Measurements from ENCODE around the gene TCEA3. TPM values are rescaled to one million over a fixed set of nuclear protein-coding genes. Genes with fewer than 3 reads are reported as not detected.

Gene TCEA3
- 10 to 100 TPM; 10.5 to 19.2 TPM for total RNA-seq

DNA sequence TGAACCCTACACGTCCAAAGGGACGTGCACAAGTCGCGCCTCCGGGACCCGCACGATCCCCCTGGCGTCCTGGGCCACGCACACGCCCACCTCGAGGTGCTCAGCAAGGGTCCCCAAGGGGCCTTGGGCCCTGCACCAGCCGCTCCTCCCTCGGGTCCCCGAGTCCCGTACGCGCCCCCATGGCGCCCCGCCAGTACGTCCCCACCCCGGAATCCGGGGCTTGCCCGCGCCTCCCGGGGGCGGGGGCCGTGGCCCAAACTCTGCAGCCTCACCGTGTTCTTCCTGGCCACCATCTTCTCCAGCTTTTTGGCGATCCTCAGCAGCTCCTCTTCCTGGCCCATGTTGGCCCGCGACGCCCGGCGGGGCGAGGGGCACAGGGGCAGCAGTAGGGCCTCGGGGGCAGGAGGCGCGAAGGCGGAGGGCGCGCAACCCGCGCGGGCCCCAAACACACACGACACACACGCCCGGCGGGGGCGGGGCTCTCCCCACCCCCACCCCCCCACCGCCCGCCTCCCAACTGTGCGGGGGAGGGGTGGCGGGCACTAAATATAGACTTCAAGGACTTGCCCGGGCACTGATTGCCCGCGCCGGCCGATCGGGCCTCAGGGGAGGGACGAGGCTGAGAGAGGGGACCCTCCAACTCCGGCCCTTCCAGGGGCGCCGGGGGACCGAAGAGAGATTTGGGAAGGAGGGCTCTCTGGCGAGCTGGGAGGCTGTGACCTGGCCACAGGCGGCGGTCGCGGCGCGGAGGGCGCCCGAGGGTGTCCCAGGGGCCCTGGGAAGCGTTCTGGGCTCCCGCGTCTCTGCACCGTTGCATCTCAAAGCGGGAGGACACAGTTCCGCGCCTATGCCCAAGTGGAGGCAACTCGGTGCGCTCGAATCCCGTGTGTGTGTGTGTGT is at the start of gene TCEA3:
TSS of gene TCEA3 (minus strand) at position 456 of the 900 bp plus-strand sequence. CDS start at position 341, 115 bp downstream.
- H3K27ac Mint-ChIP-seq = peak within 1 kb of the TSS in 1 of 2 donors; percentile 57
- peaks cover 0 to 5% of the 10 kb centered on the region in 2 donors for H3K36me3 Mint-ChIP-seq
- H3K9me3 Mint-ChIP-seq = no peaks in the 10 kb centered on the region
- peak; percentile 29 to 57 for DNase-seq (ENCODE audit: low spot score in 2 of 2)
- peak; percentile 41 to 53 for ATAC-seq

DNA sequence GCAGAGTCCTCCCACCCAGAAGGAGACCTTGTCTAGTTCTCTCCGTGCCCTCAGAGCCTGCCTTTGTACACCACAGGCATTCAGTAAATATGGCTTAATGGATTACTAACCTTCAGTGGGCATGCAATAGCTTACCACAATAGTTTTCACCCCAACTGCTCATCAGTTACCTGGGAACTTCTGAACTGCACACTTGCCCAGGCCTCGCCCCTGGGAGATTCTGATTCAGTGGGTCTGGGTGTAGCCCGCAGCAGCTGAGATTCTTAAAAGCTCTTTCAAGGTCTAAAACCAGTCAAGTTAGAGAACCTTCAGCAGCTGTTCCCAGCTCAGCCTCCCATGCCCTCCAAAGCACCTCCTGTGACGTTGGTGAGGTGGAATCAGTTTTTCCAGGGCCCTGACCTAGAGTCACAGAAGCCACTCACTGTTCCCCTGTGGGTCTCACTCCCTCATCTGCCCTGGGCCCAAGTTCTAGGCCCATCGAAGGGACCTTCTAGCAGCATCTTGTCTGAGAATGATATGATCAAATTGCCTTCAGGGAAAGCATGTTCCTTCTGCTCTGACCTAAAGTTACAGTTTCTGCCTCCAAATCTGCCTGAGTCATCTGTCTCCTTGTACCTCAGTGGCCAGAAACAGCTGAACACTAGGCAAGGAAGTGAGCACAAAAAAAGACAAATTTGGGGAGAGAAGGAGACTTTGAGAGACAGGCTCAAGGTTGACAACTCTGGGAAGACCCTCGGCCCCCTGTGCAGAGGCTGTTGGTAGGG is 48.7 kb upstream of the TCEA3 start:
- ATAC-seq (no peak), DNase-seq (ENCODE audit: low spot score in 2 of 2) (no peak)
- H3K27ac Mint-ChIP-seq = no peak overlapping the region
- no peaks in the 10 kb centered on the region for H3K9me3 Mint-ChIP-seq
- H3K36me3 Mint-ChIP-seq = no peaks in the 10 kb centered on the region

DNA sequence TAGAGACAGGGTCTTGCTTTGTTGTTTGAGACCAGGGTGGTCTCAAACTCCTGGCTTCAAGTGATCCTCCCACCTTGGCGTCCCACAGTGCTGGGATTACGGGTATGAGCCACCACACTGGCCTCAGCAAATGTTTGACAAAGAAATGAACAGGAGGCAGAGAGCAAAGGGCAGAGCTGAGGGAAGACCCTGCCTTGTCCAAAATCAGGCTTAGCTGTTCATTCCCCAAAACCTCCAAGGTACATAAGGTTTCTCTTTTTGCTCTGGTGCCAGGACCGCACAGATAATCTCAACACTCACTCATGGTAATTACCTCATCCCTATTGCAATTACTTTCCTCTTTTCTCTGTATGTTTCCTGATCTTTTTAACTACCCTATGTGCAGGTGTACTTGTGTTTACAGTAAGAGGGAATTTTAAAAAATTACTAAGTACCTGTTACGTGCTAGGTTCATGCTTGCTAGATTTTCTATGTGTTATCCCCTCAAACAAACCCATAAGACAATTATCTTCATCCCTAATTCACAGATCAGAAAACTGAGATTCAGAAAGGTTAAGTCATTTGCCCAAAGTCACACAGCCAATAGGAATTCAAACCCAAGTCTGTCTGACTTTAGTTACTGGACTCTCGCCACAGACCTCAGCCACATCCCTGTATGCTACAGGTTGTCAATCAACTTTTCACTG is 47.9 kb upstream of the TCEA3 start:
- Mint-ChIP-seq H3K27ac (no peak overlapping the region), H3K36me3 (no peaks in the 10 kb centered on the region), H3K9me3 (no peaks in the 10 kb centered on the region)
- ATAC-seq = no peak
- DNase-seq (ENCODE audit: low spot score in 2 of 2) = no peak

DNA sequence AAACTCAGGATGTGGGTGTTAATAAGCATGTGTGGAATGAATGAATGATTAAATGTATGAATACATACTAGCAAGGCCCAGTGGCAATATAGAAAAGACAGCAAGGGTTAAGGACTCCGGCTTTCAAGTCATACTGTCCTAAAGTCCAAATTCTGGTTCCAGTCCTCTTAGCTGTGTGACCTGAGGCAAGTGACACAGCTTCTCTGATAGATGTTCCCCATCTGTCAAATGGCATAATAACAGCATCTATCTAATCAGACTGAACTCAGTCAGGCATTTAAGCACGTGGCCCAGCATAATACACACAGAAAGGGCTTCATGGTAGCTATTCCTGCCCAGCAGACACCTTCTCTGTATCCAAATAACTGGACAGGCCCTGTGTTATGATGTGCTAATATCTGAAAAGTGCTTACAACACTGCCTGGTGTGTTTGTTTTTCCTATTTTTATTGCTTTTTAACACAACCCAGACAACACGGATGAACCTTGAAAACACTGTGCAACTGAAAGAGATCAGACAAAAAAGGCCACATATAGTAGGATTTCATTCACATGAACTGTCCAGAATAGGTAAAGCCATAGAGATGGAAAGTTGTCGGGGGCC is 47.0 kb upstream of the TCEA3 start:
- H3K27ac Mint-ChIP-seq = no peak overlapping the region
- no peaks in the 10 kb centered on the region for H3K36me3 Mint-ChIP-seq
- no peaks in the 10 kb centered on the region for H3K9me3 Mint-ChIP-seq
- DNase-seq (ENCODE audit: low spot score in 2 of 2) = no peak
- no peak for ATAC-seq

DNA sequence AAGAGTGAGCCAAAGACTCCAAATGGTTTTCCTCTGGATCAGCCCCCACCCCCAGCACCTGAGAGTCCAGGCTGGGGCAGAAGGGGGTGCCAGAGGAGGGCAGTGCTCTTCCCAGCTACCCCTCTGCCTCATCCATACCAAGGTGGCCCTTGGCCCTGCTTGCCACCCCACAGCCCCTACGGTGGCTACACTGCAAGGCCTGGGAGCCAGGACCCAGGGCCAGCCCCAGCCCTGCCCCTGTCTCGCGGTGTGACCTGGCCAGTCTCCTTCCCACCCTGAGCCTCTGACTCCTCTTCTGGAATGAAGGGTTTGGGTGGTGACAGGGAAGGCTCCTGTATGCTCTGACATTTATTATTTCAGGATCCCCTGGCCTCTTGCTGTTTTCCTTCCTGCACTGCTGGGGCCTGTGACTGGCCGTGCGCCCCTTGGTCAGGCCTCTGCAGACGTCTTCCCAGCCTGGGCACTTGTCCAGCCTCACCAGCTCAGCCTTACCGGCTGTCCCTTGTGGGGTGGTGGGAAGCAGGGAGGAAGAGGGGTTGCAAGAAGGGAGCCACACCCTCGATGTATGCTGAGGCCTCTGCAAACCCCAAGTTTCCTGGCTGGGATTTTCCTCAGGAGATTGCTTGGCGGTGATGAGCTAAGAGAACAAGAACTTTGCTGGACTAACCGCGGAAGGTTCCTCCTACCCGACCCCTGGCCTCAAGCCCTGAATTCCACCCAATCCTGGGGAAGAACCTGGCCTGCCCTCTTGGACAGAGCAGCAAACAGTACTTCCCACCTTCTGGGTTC is 45.9 kb upstream of the TCEA3 start:
- no peaks in the 10 kb centered on the region for H3K36me3 Mint-ChIP-seq
- DNase-seq (ENCODE audit: low spot score in 2 of 2) (no peak), ATAC-seq (no peak)
- no peaks in the 10 kb centered on the region for H3K9me3 Mint-ChIP-seq
- H3K27ac Mint-ChIP-seq = peak overlapping the region in 1 of 2 donors; percentile 49

DNA sequence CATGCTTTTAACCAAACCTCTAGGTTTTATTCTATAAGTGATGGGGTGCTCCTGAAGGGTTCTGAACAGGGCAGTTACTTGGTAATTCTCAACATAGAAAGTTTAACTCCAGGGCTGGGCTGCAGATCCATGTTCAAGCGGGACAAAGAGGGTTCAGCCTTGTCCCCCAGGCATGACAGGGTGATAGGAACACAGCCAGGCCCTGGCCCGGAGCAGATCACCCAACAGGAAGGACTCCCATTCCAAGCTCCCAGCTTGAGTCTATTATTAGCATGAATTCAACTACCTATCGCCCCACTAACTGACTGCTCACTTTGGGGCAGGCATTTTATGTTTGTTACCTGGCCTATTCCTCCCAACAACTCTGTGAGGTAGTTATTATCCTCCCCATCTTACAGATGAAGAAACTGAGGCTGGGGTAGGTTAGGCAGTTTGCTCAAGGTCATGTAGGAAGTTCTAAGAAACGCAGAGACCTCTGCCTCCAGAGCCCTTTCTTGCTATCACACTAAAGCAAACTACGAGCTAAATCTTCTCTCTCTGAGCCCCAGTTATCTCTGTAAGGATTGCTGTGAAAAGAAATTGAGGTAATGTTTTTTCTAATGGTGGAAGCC is 44.9 kb upstream of the TCEA3 start:
- no peaks in the 10 kb centered on the region for H3K9me3 Mint-ChIP-seq
- no peak overlapping the region for H3K27ac Mint-ChIP-seq
- DNase-seq (ENCODE audit: low spot score in 2 of 2) = no peak
- H3K36me3 Mint-ChIP-seq = no peaks in the 10 kb centered on the region
- ATAC-seq = no peak

DNA sequence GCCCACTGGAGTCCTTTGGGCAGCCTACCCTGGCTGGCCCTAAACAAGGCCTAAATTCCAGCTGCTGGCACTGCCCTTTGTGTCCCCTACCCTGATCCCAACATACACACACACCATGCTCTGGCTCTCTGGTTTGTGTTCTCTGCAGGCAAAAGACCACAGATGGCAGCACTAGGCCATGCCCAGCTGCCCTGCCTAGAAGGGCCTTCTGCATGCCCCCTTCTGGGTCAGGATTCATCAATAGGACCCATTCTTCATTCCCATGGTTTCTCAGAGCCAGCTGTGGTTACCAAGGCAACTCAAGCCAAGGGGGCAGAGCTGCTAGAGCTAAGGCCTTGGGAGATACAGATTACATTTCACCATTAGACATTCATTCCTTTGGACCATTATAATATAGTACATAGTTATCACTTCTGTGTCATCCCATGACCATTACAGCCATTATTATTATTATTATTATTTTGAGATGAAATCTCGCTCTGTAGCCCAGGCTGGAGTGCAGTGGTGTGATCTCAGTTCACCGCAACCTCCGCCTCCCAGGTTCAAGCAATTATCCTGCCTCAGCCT is 42.0 kb upstream of the TCEA3 start:
- ATAC-seq = no peak
- no peak for DNase-seq (ENCODE audit: low spot score in 2 of 2)
- H3K9me3 Mint-ChIP-seq = no peaks in the 10 kb centered on the region
- no peaks in the 10 kb centered on the region for H3K36me3 Mint-ChIP-seq
- H3K27ac Mint-ChIP-seq = no peak overlapping the region

DNA sequence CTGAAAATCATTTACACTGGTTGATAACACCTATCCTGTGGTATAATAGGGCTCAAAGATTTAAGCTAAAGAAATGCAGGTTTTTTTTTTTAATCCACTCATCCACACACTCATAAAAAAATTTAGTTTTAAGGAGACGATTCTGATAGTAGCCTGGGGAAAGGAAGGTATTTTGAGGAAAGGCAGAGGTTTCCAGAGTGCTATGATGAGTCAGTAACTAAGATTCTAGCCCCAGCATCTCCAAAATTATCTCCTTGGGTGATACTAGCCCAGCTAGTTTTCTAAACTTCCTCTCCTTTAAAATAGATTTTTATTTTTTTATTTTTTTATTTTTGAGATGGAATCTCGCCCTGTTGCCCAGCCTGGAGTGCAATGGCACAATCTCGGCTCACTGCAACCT is 38.7 kb upstream of the TCEA3 start:
- no peaks in the 10 kb centered on the region for H3K9me3 Mint-ChIP-seq
- no peaks in the 10 kb centered on the region for H3K36me3 Mint-ChIP-seq
- DNase-seq (ENCODE audit: low spot score in 2 of 2) = no peak
- no peak for ATAC-seq
- H3K27ac Mint-ChIP-seq = no peak overlapping the region

DNA sequence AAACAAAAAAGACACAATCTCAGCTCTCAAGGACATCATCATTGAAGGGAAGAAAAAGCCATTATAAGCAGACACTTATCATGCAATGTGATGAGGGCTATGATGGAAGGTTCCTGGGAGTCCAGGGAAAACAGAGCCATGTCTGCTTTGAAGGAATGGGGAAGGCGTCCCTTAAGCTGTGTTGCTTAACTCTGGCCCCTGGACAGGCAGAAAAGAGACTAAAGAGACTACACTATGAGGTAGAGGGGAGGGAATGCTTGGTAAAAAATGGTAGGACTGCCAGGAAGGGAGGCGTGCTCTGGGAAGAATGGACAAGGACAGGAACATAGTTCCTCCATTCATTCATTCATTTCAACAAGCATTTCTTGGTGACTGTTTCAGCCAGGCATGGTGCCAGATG is 38.2 kb upstream of the TCEA3 start:
- ATAC-seq (no peak), DNase-seq (ENCODE audit: low spot score in 2 of 2) (no peak)
- no peak overlapping the region for H3K27ac Mint-ChIP-seq
- H3K9me3 Mint-ChIP-seq = no peaks in the 10 kb centered on the region
- H3K36me3 Mint-ChIP-seq = no peaks in the 10 kb centered on the region

DNA sequence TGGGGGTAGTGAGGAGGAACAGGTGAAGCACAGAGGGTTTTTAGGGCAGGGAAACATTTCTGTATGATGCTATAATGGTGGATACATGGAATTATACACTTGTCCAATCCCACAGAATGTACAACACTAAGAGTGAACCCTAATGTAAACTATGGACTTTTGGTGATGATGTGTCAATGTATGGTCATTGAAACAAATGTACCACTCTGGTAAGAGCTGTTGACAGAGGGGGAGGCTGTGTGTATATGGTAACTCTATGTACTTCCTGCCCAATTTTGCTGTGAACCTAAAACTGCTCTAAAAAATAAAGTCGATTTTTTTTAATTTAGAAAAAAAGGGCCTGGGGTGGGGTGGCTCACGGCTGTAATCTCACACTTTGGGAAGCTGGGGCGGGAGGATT is 36.5 kb upstream of the TCEA3 start:
- DNase-seq (ENCODE audit: low spot score in 2 of 2) (no peak), ATAC-seq (no peak)
- no peak overlapping the region for H3K27ac Mint-ChIP-seq
- H3K9me3 Mint-ChIP-seq = no peaks in the 10 kb centered on the region
- H3K36me3 Mint-ChIP-seq = no peaks in the 10 kb centered on the region

DNA sequence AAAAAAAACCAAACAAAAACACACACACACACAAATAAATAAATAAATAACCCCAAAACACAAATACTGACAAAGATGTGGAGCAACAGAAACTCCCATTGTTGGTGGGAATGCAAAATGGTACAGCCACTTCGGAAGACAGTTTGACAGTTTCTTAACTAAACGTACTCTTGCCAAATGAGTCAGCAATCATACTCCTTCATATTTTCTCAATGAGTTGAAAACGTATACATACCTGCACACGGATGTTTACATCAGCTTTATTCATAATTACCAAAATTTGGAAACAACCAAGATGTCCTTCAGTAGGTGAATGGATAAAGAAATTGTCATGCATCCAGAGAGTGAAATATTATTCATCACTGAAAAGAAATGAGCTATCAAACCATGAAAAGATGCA is 36.0 kb upstream of the TCEA3 start:
- no peaks in the 10 kb centered on the region for H3K36me3 Mint-ChIP-seq
- H3K9me3 Mint-ChIP-seq = no peaks in the 10 kb centered on the region
- H3K27ac Mint-ChIP-seq = no peak overlapping the region
- no peak for DNase-seq (ENCODE audit: low spot score in 2 of 2)
- ATAC-seq = no peak

DNA sequence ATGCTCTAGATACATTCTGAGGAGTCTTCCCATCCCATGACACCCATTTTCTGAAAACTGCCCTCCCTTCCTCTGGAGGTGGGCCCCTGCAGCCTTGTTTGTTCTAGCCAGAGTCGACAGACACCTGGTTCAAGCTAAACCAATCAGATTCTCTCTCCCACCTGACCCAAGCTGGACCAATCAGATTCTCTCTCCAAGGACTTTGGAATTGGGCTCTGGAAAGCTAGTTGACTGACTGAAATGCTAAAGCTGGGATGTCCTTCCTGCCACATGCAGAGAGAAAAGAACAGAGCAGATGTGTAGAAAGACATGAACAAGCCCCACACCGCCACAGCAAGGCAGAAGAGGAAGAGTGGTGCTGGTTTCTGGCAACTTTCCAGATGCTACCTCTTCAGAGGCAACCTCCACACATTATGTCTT is 34.8 kb upstream of the TCEA3 start:
- Mint-ChIP-seq H3K27ac (no peak overlapping the region), H3K36me3 (no peaks in the 10 kb centered on the region), H3K9me3 (no peaks in the 10 kb centered on the region)
- ATAC-seq (no peak), DNase-seq (ENCODE audit: low spot score in 2 of 2) (no peak)

DNA sequence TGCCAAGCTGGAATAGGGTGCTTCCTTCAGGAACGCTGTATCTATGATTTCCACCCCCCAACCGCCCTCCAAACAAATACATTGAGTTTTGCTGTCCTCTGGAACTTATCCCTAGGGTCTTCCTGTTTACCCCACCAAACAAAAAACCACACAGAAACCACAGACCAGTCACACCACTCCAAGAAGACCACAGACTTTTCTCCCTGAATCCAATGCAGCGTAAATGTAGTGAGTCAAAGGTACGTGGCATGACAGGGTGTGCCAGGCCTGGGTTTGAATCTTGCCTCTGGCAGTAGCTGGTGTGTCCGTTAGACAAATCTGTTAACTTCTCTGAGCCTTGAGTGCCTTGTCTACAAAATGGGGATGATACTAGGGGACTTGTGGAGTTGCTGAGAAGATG is 31.7 kb upstream of the TCEA3 start:
- H3K36me3 Mint-ChIP-seq = no peaks in the 10 kb centered on the region
- no peaks in the 10 kb centered on the region for H3K9me3 Mint-ChIP-seq
- DNase-seq (ENCODE audit: low spot score in 2 of 2) (no peak), ATAC-seq (no peak)
- H3K27ac Mint-ChIP-seq = no peak overlapping the region

DNA sequence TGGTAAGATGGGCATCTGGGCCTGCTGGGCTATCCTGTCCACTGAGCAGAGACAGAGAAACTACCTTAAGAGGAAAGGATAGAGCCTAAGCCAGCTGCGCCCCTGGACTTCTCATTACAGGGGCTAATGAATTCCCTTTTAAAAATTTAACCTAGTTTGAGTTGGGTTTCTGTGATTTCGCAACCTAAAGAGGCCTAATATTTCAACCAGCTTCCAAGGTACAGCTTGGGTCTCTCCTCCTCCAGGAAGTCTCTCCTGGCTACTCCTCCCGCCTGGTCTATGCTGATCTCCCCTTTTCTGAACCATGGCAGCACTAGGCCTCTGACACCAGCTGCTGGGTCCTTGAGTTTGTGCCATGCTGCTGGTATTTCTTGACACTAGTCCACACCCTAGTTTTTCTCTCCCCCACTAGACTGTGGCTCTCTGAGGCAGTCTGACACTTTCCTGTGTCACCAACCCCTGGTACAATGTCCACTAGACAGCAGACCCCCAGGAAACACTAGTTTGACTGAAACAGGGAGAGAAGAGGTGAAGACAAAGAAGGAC is 29.0 kb upstream of the TCEA3 start:
- no peak for DNase-seq (ENCODE audit: low spot score in 2 of 2)
- ATAC-seq = no peak
- no peaks in the 10 kb centered on the region for H3K36me3 Mint-ChIP-seq

DNA sequence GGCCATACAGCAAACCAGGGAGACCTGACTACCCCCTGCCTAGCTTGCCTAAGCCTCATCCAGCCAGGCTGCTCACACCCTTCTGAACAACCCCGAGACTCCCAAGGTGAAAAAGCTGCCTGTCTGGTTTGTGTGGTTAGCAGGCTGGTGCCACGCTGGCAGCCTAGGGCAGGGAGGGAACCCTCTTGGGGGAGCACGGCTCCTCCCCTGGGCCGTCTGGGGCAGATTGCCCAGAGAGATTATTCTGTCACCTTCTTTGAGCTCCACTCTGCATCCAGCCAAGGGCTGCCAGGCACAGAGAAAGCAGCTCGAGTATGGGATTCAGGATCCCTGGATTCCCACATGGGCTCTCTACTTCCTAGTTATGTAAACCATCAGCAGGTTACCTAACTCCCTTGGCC is 27.5 kb upstream of the TCEA3 start:
- no peaks in the 10 kb centered on the region for H3K36me3 Mint-ChIP-seq
- H3K9me3 Mint-ChIP-seq = no peaks in the 10 kb centered on the region
- no peak for DNase-seq (ENCODE audit: low spot score in 2 of 2)
- ATAC-seq = peak in 1 of 2 donors; percentile 37
- H3K27ac Mint-ChIP-seq = peak overlapping the region in 1 of 2 donors; percentile 21

More for the DNA sequence above, 29.0 kb upstream of the TCEA3 start:
- peak overlapping the region in 1 of 2 donors; percentile 6 for H3K27ac Mint-ChIP-seq
- H3K9me3 Mint-ChIP-seq = no peaks in the 10 kb centered on the region
